Measurements from ENCODE around the gene ZBTB7A.

Gene ZBTB7A

GRCh38 chr19:4069331-4069959, 2.7 kb upstream of the ZBTB7A start:
- DNase-seq (ENCODE audit: low read depth in 1 of 2, low spot score in 1 of 2): no peak

GRCh38 chr19:4068047-4068966, 1.6 kb upstream of the ZBTB7A start:
- no peak for DNase-seq (ENCODE audit: low read depth in 1 of 2, low spot score in 1 of 2)

GRCh38 chr19:4067396-4068046, 822 bp upstream of the ZBTB7A start:
- DNase-seq (ENCODE audit: low read depth in 1 of 2, low spot score in 1 of 2): no peak

GRCh38 chr19:4066176-4066606, 508 bp downstream of the ZBTB7A start:
- no peak for DNase-seq (ENCODE audit: low read depth in 1 of 2, low spot score in 1 of 2)

GRCh38 chr19:4065430-4066175, 1.1 kb downstream of the ZBTB7A start:
- peak; percentile 92 to 98 for DNase-seq (ENCODE audit: low read depth in 1 of 2, low spot score in 1 of 2)

GRCh38 chr19:4064496-4065260, 2.0 kb downstream of the ZBTB7A start:
- DNase-seq (ENCODE audit: low read depth in 1 of 2, low spot score in 1 of 2): no peak

- DNase-seq (ENCODE audit: low read depth in 1 of 2, low spot score in 1 of 2): no peak
Measured at GRCh38 chr19:4064149-4064495, 2.6 kb downstream of the ZBTB7A start.

- DNase-seq (ENCODE audit: low read depth in 1 of 2, low spot score in 1 of 2): no peak
Measured at GRCh38 chr19:4063369-4064148, 3.1 kb downstream of the ZBTB7A start.

- DNase-seq (ENCODE audit: low read depth in 1 of 2, low spot score in 1 of 2): no peak
Measured at GRCh38 chr19:4062419-4063368, 4.0 kb downstream of the ZBTB7A start.

- DNase-seq (ENCODE audit: low read depth in 1 of 2, low spot score in 1 of 2): no peak
Measured at GRCh38 chr19:4061683-4062418, 4.8 kb downstream of the ZBTB7A start.

GRCh38 chr19:4061178-4061682, 5.5 kb downstream of the ZBTB7A start:
- no peak for DNase-seq (ENCODE audit: low read depth in 1 of 2, low spot score in 1 of 2)

- DNase-seq (ENCODE audit: low read depth in 1 of 2, low spot score in 1 of 2): no peak
Measured at GRCh38 chr19:4060621-4061177, 6.0 kb downstream of the ZBTB7A start.

GRCh38 chr19:4059891-4060620, 6.6 kb downstream of the ZBTB7A start:
- peak in 1 of 2 donors; percentile 51 for DNase-seq (ENCODE audit: low read depth in 1 of 2, low spot score in 1 of 2)

- no peak for DNase-seq (ENCODE audit: low read depth in 1 of 2, low spot score in 1 of 2)
Measured at GRCh38 chr19:4059453-4059871, 7.2 kb downstream of the ZBTB7A start.

GRCh38 chr19:4058693-4059452, 7.8 kb downstream of the ZBTB7A start:
- DNase-seq (ENCODE audit: low read depth in 1 of 2, low spot score in 1 of 2): no peak
